ENCODE measurements around the gene TM2D1. TPM values are rescaled to one million over a fixed set of nuclear protein-coding genes. Genes with fewer than 3 reads are reported as not detected.
"Not testable (repeated sequence)": the region's sequence is repeated elsewhere in the genome, so short reads cannot be mapped to it uniquely, and the experiment has no call there.

TM2D1 gene
- polyA plus RNA-seq, 12 donors: 44.9 to 80.1 (median 62.9) TPM; not detected in 1

DNA sequence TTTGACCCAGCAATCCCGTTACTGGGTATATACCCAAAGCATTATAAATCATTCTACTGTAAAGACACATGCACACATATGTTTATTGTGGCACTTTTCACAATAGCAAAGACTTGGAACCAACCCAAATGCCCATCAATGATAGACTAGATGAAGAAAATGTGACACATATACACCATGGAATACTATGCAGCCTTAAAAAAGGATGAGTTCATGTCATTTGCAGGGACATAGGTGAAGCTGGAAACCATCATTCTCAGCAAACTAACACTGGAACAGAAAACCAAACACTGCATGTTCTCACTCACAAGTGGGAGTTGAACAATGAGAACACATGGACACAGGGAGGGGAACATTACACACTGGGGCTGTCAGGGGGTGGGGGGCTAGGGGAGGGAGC lies 5.7 kb upstream of the TM2D1 start:
- not testable (repeated sequence) for DNase-seq

DNA sequence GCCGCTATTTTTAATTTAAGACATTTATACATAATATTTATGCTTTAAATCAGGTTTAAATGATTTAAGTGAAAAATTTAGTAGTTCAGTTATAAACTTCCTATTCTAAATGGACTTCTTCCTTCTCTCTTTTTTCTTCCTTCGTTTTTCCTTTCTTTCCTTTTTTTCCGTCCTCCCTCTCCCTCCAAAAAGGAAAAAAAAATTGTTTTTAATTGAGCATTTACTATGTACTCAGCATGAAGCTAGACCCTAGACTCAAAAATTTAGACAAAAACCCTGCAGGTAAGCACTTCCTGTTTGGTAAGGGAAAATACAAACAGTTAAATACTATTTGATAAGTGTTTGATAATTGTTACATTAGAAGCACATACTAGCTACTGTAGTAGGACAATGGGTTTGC lies 2.6 kb upstream of the TM2D1 start:
- DNase-seq: no peak

DNA sequence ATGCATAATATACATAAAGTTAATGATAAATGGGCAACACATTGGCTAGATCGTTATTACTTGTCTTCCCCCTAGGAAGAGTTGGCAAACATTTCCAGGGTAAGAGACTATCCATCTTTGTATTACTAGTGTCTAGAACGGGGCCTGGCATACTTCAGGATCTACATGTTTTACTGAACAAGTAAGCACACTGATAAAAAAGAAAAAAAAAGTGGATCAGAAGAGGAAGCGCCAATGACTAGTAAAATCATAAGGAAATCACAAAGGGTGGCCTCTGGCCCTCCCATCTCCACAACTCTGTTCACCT lies 482 bp downstream of the TM2D1 start:
- DNase-seq: peak; percentile 28

DNA sequence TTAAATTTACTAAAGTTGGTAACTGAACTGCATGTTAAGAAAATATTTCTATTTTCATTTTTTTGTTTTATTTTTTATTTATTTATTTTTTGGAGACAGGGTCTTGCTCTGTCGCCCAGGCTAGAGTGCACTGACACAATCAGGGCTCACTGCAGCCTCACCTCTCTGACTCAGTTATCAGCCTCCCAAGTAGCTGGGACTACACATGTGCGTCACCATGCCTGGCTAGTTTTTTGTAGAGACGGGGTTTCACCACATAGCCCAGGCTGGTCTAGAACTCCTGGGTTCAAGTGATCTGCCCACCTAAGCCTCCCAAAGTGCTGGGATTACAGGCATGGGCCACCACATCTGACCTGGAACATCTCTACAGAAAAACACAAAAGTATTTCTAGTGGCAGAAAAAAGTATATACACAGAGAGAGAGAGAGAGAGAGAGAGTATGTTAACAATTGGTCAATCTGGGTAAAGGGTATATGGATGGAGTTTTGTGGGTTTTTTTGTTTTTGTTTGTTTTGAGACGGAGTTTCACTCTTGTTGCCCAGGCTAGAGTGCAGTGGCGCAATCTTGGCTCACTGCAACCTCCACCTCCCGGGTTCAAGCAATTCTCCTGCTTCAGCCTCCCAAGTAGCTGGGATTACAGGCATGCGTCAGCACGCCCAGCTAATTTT lies 5.8 kb downstream of the TM2D1 start:
- not testable (repeated sequence) for DNase-seq

DNA sequence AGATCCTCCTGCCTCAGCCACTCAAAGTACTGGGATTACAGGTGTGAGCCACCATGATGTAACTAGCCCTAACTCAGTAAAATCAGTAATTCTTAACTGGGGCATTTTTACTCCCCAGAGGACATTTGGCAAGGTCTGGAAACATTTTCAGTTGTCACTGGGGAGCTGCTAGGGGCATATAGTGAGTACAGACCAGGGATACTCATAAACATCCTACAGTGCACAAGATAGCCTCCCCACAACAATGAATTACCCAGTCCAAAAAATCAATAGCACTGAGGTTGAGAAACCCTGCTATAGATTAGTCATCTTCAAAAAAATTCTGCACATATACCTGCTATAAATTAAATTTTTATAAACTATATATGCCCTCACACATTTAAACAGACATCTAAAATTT lies 13.0 kb downstream of the TM2D1 start:
- DNase-seq: no peak

DNA sequence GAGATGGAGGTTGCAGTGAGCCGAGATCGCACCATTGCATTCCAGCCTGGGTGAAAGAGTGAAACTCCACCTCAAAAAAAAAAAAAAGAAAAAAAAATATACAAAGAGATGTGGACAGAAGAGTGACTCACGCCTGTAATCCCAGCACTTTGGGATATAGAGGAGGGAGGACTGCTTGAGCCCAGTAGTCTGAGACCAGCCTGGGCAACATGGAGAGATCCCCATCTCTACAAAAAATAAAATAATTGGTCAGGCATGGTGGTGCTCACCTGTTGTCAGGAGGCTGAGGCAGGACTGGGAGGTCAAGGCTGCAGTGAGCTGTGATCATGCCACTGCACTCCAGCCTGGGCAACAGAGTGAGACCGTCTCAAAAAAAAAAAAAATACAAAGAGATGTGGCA lies 13.7 kb downstream of the TM2D1 start:
- DNase-seq: not testable (repeated sequence)

DNA sequence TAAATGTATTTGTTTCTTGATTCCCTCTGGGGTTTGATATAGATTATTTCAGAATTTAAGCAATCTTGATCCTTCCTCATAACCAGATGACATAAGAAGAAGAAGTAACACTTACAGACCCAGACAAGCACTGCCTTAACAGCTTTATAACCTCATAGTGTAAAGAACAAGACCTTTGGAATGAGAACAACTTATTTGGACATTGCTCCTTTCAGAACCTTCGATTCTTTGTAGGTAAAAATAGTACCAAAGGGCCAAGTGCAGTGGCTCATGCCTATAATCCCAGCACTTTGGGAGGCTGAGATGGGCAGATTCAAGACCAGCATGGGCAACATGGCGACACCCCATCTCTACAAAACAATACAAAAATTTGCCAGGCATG lies 15.0 kb downstream of the TM2D1 start:
- DNase-seq: no peak

DNA sequence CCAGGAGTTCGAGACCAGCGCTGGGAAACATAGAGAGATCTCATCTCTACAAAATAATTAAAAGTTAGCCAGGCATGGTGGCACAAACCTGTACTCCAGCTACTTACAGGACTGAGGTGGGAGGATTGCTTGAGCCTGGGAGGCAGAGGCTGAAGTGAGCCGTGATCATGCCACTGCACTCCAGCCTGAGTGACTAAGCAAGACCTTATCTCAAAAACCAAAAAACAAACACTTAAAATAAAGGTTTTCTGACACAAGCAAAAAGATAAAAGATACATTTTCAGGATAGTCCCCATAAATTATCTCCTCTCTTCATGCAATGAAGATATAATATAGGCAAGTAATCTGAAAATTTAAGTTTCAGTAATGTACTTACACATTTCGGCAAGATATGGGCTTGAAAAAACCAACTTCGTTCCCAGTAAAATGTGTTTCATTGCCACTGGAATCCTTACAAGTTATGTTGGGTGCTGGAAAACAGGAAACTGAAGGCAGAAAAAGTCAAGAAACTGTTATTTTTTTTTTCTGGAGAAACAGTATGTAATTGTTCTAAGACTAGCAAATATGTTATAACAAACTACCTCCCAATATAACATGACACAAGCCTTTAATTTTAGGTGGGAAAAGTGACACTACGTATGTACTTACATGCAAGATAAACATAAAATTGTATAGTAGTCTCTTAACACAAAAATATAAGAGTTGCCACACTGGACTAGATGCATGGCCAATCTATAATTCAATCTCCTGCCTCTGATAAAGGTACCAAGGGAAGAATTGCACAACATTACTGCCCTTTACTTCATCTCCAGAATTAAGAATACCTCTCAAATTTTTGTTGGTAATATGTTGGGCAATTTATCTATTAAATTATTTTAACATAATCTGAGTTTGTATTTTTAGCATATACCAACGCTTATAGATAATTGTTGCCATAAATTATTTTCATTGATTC lies 15.7 kb downstream of the TM2D1 start:
- no peak for DNase-seq

DNA sequence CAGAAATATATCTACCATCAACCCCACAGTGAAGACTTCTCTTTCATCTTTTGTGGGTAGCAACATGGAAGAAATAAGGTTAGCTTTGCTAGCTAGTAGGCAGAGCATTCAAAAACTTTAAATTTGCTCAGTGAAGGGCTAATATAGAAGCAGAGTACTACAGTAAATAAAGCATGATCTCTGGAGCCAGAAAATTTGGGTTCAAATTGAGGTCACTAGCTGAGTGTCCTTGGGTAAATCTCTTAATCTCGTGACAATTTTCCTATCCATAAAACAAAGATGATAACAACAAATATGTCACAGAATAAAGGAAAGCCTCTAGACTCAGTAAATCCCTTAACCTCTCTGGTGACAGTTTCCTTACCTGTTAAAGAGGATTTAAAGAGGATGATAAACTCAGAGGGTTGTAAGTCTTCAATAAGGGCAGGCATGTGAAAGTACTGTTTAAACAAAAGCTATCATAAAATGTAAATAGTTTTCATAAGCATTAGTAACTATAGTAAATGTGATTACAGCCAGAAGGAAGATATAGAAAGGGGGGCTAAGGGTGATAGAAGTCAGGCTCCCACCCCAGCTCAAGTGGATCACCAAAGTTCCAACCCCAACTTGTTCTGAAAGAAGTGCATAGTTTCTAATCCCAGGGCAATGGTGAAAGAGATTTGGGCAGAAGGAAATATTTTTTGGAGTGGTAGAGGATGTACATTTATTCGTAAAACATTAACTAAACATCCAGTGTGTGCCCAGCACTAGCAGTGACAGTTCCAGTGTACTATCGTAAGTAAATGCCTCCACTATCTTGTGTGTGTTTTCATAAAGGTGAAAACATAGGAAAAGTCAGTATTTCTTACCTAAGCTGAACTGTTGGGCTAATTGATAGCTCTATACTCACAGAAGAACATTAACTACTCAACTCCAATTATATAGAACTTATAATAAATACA lies 24.8 kb downstream of the TM2D1 start:
- peak; percentile 3 for DNase-seq

DNA sequence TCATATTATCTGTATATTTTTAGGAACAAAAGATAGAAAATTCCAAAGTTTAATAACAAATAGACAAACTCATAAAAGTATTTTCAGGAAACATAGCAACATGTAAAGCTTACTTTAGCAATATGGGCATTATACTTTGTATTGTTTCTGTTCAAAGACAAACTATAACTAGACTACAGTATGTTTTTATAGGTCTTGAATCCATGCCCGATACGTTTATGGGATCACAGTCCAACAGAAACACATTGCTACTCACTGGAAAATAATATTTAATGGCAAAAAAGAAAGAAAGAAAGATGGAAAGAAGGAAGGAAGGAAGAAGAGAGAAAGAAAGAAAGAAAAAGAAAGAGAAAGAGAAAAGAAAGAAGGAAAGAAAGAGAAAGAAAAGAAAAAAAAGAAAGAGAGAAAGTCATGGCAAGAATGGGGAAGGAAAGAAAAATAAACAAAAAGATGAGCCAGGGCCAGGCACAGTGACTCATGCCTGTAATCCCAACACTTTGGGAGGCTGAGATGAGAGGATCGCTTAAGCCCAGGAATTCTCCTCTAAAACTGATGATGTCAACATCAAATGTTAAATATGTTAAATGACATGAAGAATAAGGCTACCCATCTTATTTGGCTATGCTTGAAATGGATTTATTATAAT lies 32.7 kb downstream of the TM2D1 start:
- no peak for DNase-seq

DNA sequence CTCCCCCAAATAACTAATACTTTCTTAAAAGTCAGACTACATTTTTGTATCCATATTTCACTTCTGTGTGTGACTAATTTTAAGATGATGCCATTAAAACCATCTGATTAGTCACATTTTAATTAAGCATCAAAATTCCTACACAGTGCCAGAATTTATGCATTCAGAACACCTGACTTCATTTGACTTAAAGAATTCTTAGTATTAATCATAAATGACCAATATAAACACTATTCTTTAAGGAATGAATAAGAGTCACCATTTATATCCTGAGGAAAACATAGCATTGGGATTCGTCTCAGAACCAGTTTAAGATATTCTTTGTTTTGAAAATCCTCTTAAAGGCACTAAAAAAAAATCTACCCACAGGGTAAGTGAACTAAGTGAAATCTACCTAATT lies 37.0 kb downstream of the TM2D1 start:
- no peak for DNase-seq

DNA sequence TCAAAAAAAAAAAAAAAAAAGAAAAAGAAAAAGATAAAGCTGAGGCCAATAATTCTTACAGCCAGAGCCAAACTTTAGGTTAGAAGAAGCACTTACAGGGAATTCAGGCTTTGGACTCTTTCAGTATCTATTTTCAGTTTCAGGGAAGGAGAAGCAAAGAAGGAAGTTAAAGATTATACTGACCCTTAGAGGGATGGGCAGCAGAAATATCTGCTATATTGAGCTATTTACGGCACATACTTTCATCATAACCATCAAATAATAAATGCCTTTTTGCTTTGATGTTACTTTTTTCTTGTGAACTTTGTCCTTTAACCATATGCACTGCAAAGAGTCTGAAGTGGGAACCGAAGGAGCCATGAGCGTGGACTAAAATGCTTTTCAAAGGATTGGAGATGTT lies 42.0 kb downstream of the TM2D1 start:
- DNase-seq: no peak

DNA sequence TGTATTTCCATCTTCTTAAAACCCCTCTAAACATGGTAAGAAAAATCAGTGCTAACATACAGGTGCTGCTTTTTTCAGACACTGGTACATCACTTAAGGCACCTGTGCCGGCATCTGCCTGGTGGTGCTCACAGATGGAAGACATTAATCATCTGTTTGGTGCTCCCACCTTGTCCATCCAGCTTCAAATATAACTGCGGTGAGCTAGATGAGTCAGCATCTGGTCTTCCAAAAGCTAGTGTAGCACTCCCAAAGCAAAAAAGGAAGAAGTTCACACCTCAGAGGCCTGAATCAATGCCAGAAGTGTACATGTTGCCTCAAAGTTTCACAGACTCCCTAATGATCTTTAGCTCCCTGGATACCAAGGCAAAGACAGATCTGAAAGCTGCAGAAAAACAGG lies 44.4 kb downstream of the TM2D1 start:
- DNase-seq: no peak

DNA sequence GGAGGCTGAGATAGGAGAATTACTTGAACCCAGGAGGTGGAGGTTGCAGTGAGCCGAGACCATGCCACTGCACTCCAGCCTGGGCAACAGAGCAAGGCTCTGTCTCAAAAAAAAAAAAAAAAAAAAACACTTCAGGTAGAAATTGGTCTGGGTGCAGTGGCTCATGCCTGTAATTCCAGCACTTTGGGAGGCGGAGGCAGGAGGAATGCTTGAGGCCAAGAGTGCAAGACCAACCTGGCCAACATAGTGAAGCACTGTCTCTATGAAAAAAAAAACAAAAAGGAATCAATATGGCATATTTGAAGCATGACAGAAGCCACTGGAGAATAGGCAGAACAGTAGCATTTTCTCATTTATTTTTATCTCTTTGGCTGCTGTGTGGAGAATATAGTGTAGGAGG lies 48.1 kb downstream of the TM2D1 start:
- DNase-seq: not testable (repeated sequence)

DNA sequence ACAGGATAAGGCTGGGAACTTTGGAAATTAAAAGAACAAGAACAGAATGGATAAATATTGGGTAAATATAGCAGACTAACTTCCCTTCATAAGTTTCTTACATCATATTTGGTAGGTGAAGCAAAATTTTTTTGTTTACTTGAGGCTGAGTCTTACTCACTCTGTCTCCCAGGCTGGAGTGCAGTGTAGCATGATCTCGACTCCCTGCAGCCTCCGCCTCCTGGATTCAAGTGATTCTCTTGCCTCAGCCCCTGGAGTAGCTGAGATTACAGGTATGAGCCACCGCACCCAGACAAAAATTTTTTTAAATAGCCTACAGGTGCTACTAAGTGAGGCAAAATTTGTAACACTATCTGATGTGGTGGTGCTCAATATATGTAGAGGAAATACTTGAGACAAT lies 50.7 kb downstream of the TM2D1 start:
- DNase-seq: no peak

DNA sequence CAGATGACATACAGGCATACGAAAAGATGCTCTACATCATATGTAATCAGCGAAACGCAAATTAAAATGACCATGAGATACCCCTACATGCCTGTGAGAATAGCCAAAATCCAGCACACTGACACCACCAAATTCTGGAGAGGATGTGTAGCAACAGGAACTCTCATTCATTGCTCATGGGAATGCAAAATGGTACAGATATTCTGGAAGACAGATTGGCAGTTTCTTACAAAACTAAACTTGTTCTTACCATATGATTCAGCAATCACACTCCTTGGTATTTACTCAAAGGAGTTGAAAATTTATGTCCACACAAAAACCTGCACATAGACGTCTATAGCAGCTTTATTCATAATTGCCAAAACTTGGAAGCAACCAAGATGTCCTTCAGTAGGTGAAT lies 52.6 kb downstream of the TM2D1 start:
- DNase-seq: no peak

DNA sequence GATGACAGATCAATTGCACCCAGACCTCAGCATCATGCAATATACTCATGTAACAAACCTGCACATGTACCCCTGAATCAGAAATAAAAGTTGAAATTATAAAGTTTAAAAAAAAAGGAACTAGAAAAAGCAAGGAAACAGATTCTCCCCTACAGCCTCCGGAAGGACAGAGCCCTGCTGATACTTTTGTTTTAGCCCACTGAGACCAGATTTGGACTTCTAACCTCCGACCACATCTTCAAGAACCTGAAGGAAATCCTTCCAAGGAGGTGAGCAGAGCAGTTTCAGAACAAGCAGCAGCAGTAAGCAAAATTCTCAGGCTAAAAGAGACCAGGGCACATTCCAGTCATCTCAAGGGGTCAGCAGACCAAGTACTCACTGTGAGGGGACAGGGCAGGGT lies 54.5 kb downstream of the TM2D1 start:
- no peak for DNase-seq

DNA sequence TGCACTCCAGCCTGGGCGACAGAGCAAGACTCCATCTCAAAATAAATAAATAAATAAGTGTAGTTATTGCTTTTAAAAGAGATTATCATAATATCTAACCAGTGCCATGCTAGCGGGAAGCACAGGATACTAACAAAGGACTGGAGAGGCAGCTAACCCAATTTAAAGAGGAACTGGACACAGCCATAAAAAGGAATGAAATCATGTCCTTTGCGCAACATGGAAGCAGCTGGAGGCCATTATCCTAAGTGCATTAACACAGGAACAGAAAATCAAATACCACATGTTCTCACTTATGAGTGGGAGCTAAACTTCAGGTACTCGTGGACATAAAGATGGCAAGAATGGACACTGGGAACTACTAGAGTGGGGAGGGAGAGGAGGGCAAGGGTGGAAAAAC lies 54.9 kb downstream of the TM2D1 start:
- no peak for DNase-seq

DNA sequence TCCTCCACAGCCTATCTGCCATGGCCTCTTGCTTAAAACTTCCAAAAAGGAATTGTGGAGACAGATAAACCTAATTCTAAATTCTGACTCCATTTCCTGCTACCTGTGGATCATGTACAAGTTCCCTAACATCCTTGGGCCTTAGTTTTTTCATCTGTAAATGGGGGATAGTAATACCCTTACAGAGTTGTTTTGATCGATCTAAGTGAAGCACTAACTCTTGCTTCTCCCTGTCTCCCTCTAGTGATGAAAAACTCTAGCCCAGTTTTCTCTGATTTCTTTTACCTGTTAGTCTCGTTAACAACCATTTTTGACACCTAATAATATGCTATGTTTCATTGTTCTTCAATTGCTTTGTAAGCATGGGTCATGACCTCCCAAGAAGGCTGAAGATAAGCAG lies 65.9 kb downstream of the TM2D1 start:
- DNase-seq: no peak

DNA sequence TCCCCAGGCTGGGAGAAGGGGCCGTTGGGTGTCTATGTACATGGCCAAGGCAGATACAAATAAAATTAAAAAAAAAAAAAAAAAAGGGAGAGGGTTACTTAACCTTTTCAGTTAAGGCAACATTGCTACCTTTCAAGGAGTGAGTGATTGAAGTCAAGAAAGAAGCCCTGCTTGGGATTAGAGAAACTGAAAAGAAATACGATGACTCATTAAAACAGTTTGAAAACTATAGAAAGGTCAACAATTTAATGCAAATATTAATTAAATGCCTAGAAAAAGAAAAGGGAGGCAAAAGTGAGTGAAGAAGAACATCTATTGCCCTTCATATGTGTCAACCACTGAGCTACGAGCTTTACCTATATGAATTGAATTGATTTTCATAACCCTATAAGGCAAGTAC lies 69.5 kb downstream of the TM2D1 start:
- no peak for DNase-seq

DNA sequence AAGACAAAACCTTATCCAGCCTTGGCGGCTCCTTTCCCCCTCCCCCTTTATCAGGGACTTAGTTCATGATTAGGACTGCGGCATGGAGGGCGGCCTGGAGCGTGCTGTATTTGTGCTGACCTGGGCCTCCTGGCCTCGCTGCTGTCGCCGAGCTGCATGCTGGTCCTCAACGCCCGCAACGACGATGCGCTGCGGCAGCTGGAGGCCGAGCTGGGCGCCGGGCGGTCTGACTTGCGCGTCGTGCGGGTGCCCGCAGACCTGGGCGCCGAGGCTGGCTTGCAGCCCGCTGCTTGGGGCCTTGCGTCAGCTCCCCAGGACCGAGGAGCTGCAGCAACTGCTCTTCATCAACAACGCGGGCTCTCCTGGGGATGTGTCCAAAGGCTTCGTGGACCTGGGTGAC lies 70.9 kb downstream of the TM2D1 start:
- no peak for DNase-seq
